GM12872 (cell line): ENCODE measurements around the gene DMAP1.

Experiments
- TF ChIP-seq, protein P1 (sequence below): IDR thresholded peaks from 3 replicates; pipeline ENCODE4 v1.5.1; 2011; ENCODE audit warnings: low read depth, mild to moderate bottlenecking, low read length, moderate library complexity; ENCODE audit not compliant: insufficient read depth

Gene DMAP1

DNA sequence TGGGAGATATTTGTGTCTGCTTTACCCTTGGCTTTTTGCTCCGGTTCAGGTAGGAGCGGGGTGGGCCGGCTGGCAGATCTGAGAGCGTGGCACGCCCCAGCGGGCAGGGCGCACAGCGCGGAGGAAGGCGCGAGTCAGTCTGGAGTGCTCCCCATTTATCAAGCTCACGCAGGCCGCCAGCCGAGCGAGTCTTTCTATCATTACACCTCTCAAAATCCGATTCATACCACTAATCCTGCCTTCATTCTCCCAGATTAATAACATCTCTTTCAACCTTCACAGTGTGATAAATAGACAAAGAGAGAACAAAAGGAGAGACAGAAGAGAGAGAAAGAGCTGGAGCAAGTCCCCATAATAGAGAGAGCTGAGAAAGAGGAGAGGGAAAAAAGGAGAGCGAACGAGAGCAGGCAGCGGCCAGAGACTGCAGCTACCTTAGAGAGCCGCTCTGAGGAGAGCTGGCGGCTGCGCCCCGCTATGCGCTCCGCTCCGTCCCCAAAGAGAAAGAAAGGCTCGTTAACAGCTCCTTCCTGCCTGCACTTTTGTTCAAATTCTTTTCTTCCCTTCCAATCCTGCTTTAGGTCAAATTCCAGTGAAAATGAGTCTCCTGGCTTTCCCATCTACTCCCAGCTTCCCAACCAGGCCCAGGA, 48.0 kb downstream of the DMAP1 start:
- TF ChIP-seq, protein P1, sequence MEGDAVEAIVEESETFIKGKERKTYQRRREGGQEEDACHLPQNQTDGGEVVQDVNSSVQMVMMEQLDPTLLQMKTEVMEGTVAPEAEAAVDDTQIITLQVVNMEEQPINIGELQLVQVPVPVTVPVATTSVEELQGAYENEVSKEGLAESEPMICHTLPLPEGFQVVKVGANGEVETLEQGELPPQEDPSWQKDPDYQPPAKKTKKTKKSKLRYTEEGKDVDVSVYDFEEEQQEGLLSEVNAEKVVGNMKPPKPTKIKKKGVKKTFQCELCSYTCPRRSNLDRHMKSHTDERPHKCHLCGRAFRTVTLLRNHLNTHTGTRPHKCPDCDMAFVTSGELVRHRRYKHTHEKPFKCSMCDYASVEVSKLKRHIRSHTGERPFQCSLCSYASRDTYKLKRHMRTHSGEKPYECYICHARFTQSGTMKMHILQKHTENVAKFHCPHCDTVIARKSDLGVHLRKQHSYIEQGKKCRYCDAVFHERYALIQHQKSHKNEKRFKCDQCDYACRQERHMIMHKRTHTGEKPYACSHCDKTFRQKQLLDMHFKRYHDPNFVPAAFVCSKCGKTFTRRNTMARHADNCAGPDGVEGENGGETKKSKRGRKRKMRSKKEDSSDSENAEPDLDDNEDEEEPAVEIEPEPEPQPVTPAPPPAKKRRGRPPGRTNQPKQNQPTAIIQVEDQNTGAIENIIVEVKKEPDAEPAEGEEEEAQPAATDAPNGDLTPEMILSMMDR, result no peak

DNA sequence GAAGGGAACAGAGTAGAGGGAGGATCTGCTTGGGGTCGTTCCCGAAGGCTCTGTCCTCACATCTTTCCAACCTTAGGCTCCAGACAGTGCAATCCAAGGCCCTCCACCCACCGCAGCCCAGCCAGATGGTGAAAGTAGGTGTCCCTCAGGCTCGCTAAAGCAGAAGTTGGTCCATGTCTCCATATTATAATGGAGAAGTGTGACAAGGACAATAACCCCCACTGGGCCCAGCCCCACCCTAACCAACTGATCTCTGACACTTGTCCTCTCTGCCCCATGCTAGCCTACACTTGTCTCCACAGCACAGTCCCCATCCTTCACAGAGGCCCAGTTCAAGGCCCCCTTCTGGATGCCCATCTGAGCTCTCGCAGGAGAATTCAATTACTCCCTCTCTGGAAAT, 48.7 kb downstream of the DMAP1 start:
- TF ChIP-seq, protein P1, result no peak

DNA sequence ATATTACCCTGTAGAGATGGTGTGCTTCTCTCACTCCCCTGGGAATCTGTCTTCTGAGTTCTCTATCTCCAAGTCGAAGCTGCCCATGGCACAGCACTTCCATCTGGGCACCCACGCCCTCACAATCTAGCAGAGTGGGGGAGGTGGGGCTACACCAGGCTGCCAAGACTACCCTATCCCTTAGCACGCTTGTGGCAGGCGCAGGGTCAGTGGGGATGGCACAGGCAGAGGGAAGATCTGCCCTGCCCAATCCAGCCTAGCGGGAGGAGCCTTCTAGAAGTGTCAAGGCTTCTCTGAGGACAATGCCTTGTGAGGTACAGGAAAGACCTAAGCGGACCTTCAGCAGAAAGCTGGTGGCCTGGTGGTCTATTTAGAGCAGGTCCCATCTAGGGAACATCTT, 49.1 kb downstream of the DMAP1 start:
- TF ChIP-seq, protein P1, result no peak

DNA sequence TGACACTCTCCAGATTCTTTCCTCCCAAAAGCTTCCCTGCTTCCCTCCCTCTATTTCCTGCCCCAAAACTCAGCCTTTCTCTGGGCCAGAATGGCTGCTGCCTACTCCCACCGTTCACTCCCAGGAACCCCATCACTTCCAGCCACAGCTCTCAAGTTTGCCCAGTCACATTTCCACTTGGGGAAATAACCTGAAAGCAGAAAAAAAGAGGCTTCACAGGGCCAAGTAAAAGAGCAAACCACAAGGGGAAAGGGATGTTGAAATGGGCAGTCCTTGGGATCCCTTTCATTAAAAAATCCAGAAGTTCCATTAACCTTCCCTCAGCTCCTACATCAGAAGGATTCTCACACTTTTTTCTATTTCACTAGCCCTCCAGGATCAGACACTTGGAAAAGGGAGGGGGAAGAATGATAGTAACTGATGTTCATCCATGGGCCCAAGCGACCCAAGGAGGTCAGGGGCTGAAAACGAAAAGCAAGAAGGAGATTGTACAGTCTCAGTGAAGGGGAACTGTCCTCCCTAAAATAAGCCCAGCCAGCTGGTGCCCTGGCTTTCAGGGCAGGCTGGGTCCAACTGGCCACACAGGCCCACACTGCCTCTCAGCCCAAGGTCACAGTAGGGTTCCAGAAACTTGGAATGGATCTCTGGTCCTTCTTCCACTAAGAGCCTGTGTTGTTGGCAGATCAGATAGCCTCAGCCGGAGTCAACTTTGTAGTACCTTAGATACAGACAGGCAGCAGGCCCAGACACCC, 49.7 kb downstream of the DMAP1 start:
- TF ChIP-seq, protein P1, result no peak

DNA sequence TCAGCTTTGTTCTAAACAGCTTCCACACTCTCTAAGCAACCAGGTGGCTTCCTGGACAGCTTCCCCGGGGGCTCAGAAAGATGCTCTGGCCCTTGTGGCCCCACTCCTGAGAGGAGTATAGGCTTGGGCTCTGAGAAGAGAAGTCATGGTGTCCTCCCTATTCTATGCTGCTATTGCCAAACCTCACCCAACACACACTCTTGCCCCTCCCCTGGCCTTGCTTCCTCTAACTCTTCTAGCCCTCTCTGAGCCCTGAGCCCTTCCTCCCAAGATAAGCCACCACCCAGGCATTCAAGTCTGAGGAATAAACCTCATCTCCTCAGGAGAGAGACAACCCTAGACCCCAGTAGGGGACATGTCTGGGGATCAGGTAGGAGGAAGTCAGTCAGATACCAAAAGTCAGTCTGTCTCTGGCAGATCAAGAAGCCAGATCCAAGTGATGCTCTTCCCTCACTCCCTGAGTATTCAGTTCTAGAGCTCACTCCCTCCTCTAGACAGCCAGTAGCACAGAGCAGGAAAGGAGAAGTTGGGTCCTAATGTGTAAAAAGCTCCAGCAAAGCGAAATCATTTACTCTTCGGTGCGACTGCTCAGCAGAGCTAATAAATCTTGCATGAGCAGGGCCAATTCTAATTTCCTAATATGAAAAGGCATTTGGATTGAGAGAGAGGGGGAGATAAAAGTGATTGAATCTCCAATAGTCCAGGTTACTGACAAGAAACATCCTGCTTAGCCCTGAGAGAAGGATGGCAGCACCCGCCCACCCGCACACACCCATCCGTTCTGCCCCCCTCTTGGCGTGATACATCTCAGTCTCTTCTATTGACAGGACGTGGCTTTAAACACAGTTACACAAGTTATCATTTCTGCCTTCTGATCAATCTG, 50.5 kb downstream of the DMAP1 start:
- TF ChIP-seq, protein P1, result no peak

DNA sequence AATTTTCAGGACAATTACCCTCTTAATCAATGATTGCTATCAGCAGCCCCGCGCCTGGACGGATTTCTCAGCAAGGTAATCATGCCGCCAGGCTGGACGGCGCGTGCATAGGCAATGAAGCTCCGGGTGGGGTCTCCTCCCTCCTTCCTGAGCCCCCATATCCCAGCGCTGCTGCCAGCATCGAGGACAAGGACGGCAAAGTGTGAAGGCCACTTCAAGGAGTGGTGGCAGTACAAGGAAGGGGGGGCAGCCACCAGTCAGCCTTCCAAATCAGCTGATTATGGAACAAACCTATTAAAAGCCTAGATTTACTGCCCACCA, 51.1 kb downstream of the DMAP1 start:
- TF ChIP-seq, protein P1, result no peak

DNA sequence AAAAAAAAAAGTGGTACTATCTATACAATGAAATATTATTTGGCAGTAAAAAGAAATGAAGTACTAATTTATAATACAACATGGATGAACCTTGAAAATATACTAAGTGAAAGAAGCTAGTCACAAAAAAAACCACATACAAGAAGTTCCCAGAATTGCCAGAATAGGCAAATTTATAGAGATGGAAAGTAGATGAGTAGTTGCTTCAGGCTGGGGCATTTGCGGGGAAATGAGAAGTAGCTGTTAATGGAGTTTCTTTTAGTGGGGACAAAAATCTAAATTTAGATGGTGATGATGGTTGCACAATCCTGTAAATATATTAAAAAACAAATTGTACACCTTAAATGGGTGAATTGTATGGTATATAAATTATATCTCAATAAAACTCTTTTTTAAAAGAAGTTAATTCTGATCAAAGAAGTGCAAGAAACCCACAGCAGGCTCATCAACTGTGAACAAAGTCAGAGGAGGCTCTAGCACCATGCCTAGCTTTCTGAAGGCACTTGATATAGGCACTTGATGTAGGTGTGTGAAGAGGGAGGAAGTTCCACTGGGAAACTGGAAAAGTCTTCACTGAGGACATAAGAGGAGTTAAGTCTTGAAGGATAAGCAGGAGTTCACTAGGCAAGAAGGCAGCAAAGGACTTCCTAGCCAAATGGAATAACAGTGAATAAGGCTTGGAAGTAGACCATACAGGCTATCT, 52.5 kb downstream of the DMAP1 start:
- TF ChIP-seq, protein P1, result no peak
